OCI-LY7 (cell line): ENCODE measurements around the gene CCDC192. TPM values are rescaled to one million over a fixed set of nuclear protein-coding genes. Genes with fewer than 3 reads are reported as not detected.

Experiments used
- BruUV-seq: library from RNA; stranded (reverse); fragments of 400-500 nt; replicated peaks from 2 replicates; lab custom pipeline; 2021; lab: Mats Ljungman, UMichigan
- CTCF ChIA-PET: fragments of 300-600 bp; sonication (Branson Sonifier 250); formaldehyde crosslinking; loops from one replicate; lab custom pipeline; 2022; ENCODE audit warnings: antibody characterized with exemption; ENCODE audit not compliant: unreplicated experiment; lab: Charles Lee
- POLR2A ChIA-PET: fragments of 300-600 bp; sonication (Branson Sonifier 250); formaldehyde crosslinking; loops from one replicate; lab custom pipeline; 2022; ENCODE audit warnings: antibody characterized with exemption; lab: Charles Lee
- DNase-seq: peaks from one replicate; pipeline ENCODE4 v3.0.0-alpha.2; 2015; ENCODE audit warnings: low spot score
- H2AFZ ChIP-seq: fragments of 200-600 bp; sonication (generic), shearing (Covaris generic); 2 replicates; pipeline ENCODE4 v1.6.1; 2014; ENCODE audit warnings: mild to moderate bottlenecking, antibody characterized with exemption, low read length, moderate library complexity
- H3K27ac ChIP-seq: fragments of 200-600 bp; sonication (generic); 2 replicates; pipeline ENCODE4 v1.5.1; 2014; ENCODE audit warnings: mixed run types, low read depth, mild to moderate bottlenecking, moderate library complexity, low read length, inconsistent platforms; ENCODE audit not compliant: poor library complexity, severe bottlenecking
- H3K36me3 ChIP-seq: fragments of 200-600 bp; sonication (generic); 2 replicates; pipeline ENCODE4 v1.6.1; 2014; ENCODE audit warnings: mild to moderate bottlenecking, antibody characterized with exemption, low read length, moderate library complexity, mixed read lengths; ENCODE audit not compliant: insufficient read depth
- H3K4me1 ChIP-seq: fragments of 200-600 bp; sonication (generic); 2 replicates; pipeline ENCODE4 v1.5.1; 2014; ENCODE audit warnings: mild to moderate bottlenecking, low read length; ENCODE audit not compliant: insufficient read depth, poor library complexity, severe bottlenecking
- H3K4me2 ChIP-seq: fragments of 200-600 bp; sonication (generic); 2 replicates; pipeline ENCODE4 v1.6.1; 2014; ENCODE audit warnings: mild to moderate bottlenecking, low read length
- H3K4me3 ChIP-seq: fragments of 200-600 bp; sonication (generic); 2 replicates; pipeline ENCODE4 v1.5.1; 2014; ENCODE audit warnings: mild to moderate bottlenecking, low read depth, low read length; ENCODE audit not compliant: poor library complexity, severe bottlenecking
- H3K79me2 ChIP-seq: fragments of 200-600 bp; sonication (generic); 2 replicates; pipeline ENCODE4 v1.6.1; 2016; ENCODE audit warnings: low read depth, mild to moderate bottlenecking, low read length, moderate library complexity, mixed read lengths; ENCODE audit not compliant: insufficient read depth
- H3K9me2 ChIP-seq: fragments of 200-600 bp; sonication (generic); 2 replicates; pipeline ENCODE4 v1.6.1; 2016; ENCODE audit warnings: mild to moderate bottlenecking, low read length, mixed read lengths; ENCODE audit not compliant: insufficient read depth
- H3K9me3 ChIP-seq: fragments of 200-600 bp; sonication (generic); 2 replicates; pipeline ENCODE4 v1.6.1; 2014; ENCODE audit warnings: mild to moderate bottlenecking, mixed run types, low read length, mixed read lengths
- H4K20me1 ChIP-seq: fragments of 200-600 bp; sonication (generic); 2 replicates; pipeline ENCODE4 v1.6.1; 2014; ENCODE audit warnings: mild to moderate bottlenecking, antibody characterized with exemption, low read length, moderate library complexity, mixed read lengths; ENCODE audit not compliant: insufficient read depth
- CTCF ChIP-seq: fragments of 200-600 bp; sonication (generic); conservative IDR thresholded peaks from 2 replicates; pipeline ENCODE4 v1.5.1; 2014; ENCODE audit warnings: mild to moderate bottlenecking, antibody characterized with exemption, low read length, moderate library complexity, mixed read lengths
- EZH2phosphoT487 ChIP-seq: fragments of 200-600 bp; sonication (generic); IDR thresholded peaks from 2 replicates; pipeline ENCODE4 v1.6.1; 2018; ENCODE audit warnings: low read depth, borderline replicate concordance, mild to moderate bottlenecking, mixed run types, antibody characterized with exemption, low read length, moderate library complexity, mixed read lengths
- intact Hi-C: fragments of 100-400 bp; cut with micrococcal nuclease; formaldehyde crosslinking; loops from one replicate; pipeline ENCODE4 v1.10.0; 2022; ENCODE audit not compliant: unreplicated experiment
- total RNA-seq, 2 experiments: library from RNA; depleted of rRNA in 1 of 2; stranded (reverse); fragments of >200 nt in 1 of 2; shearing (Covaris generic) in 1 of 2; gene quantifications; 2 replicates each; pipeline ENCODE4 v1.2.3, GENCODE V29; 2014 to 2022

Gene CCDC192
- total RNA-seq, 2 experiments from 2014 or later = not detected

GRCh38 chr5:127769386-127769785, 66.2 kb downstream of the CCDC192 start:
- POLR2A ChIA-PET = interaction anchor here (1.2 kb wide), 1 partner anchor 100 kb away, joined by 3 read pairs; no protein-coding TSS in a partner anchor
- no peak overlapping the region for H3K27ac ChIP-seq
- no TSS peak for BruUV-seq
- no peak overlapping the region for H3K4me2 ChIP-seq
- no peak for DNase-seq
- no peaks in the 10 kb centered on the region for H3K9me3 ChIP-seq
- H3K4me1 ChIP-seq = no peaks in the 10 kb centered on the region
- TF ChIP-seq EZH2phosphoT487 (no peak), CTCF (no peak)
- no peak overlapping the region for H3K4me3 ChIP-seq
- no peaks in the 10 kb centered on the region for H3K36me3 ChIP-seq
- CTCF ChIA-PET = no interaction called here
- H3K79me2 ChIP-seq = no peaks in the 10 kb centered on the region
- no peaks in the 10 kb centered on the region for H4K20me1 ChIP-seq
- intact Hi-C loops = no loop called here
- no peaks in the 10 kb centered on the region for H3K9me2 ChIP-seq
- no peak overlapping the region for H2AFZ ChIP-seq

- no peak for DNase-seq
- H2AFZ ChIP-seq = no peak overlapping the region
- H4K20me1 ChIP-seq = no peaks in the 10 kb centered on the region
- TF ChIP-seq EZH2phosphoT487 = no peak
- H3K4me2 ChIP-seq = no peak overlapping the region
- CTCF ChIA-PET = no interaction called here
- no peaks in the 10 kb centered on the region for H3K9me2 ChIP-seq
- no peak overlapping the region for H3K4me3 ChIP-seq
- POLR2A ChIA-PET = interaction anchor here (1.2 kb wide), 1 partner anchor 101 kb away, joined by 3 read pairs; no protein-coding TSS in a partner anchor
- H3K79me2 ChIP-seq = no peaks in the 10 kb centered on the region
- no peaks in the 10 kb centered on the region for H3K4me1 ChIP-seq
- no peaks in the 10 kb centered on the region for H3K9me3 ChIP-seq
- H3K36me3 ChIP-seq = no peaks in the 10 kb centered on the region
- intact Hi-C loops = no loop called here
- no TSS peak for BruUV-seq
- no peak overlapping the region for H3K27ac ChIP-seq
Measured at GRCh38 chr5:127770272-127770671, 67.1 kb downstream of the CCDC192 start.

- H3K4me1 ChIP-seq = no peaks in the 10 kb centered on the region
- no peaks in the 10 kb centered on the region for H4K20me1 ChIP-seq
- CTCF ChIA-PET = no interaction called here
- H2AFZ ChIP-seq = no peak overlapping the region
- POLR2A ChIA-PET = no interaction called here
- H3K79me2 ChIP-seq = no peaks in the 10 kb centered on the region
- no peak for DNase-seq
- H3K9me3 ChIP-seq = no peaks in the 10 kb centered on the region
- H3K27ac ChIP-seq = no peak overlapping the region
- no peak overlapping the region for H3K4me2 ChIP-seq
- no peak for TF ChIP-seq EZH2phosphoT487
- TF ChIP-seq CTCF = no peak
- H3K4me3 ChIP-seq = no peak overlapping the region
- no peaks in the 10 kb centered on the region for H3K36me3 ChIP-seq
- no TSS peak for BruUV-seq
- intact Hi-C loops = no loop called here
- no peaks in the 10 kb centered on the region for H3K9me2 ChIP-seq
Measured at GRCh38 chr5:127772531-127772930, 69.3 kb downstream of the CCDC192 start.
